ENCODE measurements around the gene HOXA13. TPM values are rescaled to one million over a fixed set of nuclear protein-coding genes. Genes with fewer than 3 reads are reported as not detected.

Gene HOXA13
- total and polyA plus RNA-seq, 10 of the 15 experiments (the other 5 are each of a cell fraction or from before 2014, with no cell fraction given) = not detected

DNA sequence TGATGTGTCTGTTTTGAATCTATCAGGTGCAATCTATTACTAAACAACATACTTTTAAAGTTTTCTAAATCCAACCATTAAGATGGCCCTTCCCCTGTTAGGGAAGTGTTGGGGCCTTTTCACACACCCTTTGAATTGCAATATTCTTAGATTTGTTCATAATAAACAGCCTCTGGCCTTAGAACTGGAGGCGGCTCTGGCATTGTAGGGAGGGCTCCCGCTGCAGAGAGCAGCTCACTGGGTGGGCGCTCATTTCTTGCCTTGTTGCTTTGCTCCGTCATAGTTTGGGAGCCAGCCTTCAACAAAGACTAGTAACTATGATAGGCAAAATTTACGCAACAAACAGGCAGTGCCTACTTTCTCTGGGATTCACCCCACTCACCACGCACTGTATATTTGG lies 21.5 kb downstream of the HOXA13 start:
- ATAC-seq (no peak), FAIRE-seq (no peak), DNase-seq (ENCODE audit: low read depth, low spot score) (no peak)
- Histone ChIP-seq H3K79me2 (ENCODE audit: control insufficient read depth, insufficient read depth, low read length) (no peaks in the 10 kb centered on the region), H2AFZ (ENCODE audit: control insufficient read depth, low read depth, low read length) (no peak overlapping the region), H3K4me2 (ENCODE audit: control insufficient read depth, insufficient read depth) (no peak overlapping the region), H4K20me1 (ENCODE audit: control insufficient read depth, insufficient read depth) (no peaks in the 10 kb centered on the region), H3K9me3 (replicated peaks; ENCODE audit: control insufficient read depth, insufficient read depth, low read length) (no peaks in the 10 kb centered on the region; the same call in 2 of the 3 replicates), H3K27me3 (replicated peaks in 1 of 2; ENCODE audit: control insufficient read depth in 2 of 2, insufficient read depth in 2 of 2, low read length in 1 of 2) (peaks cover 14 to 22% of the 10 kb centered on the region in 2 experiments), H3K36me3 (ENCODE audit: control insufficient read depth in 2 of 2, insufficient read depth in 2 of 2, low read length in 1 of 2) (no peaks in the 10 kb centered on the region), H3K4me3 (no peak overlapping the region), H3K9ac (ENCODE audit: control insufficient read depth, insufficient read depth, low read length) (no peak overlapping the region), H3K4me1 (ENCODE audit: control insufficient read depth, insufficient read depth, low read length) (no peaks in the 10 kb centered on the region), H3K27ac (ENCODE audit: control insufficient read depth, insufficient read depth) (no peak overlapping the region)
- WGBS (ENCODE audit: insufficient coverage, insufficient replicate concordance, low lambda C conversion rate, missing lambda C conversion rate) = 57% methylated on average over 6 of the region's 6 CpGs
- no TSS peak for BruUV-seq (replicated peaks)
- ChIA-PET SMC1A (ENCODE audit: uncharacterized antibody, unreplicated experiment) (no interaction called here), POLR2A (no interaction called here), CTCF (interaction anchor here (2.0 kb wide), 1 partner anchor 1284 kb away, joined by 4 read pairs; no protein-coding TSS in a partner anchor), RAD21 (ENCODE audit: unreplicated experiment) (no interaction called here)
- in situ Hi-C loops (cut with MboI) (no loop called here), intact Hi-C loops (cut with micrococcal nuclease; ENCODE audit: unreplicated experiment) (no loop called here)
- TF ChIP-seq RELA (IDR thresholded peaks at IDR 0.05; ENCODE audit: borderline replicate concordance, partially characterized antibody) (no peak), BMI1 (IDR thresholded peaks at IDR 0.05; ENCODE audit: borderline replicate concordance) (no peak), WRNIP1 (IDR thresholded peaks at IDR 0.05; ENCODE audit: borderline replicate concordance, low read depth, low read length) (no peak), KDM1A (IDR thresholded peaks at IDR 0.05; ENCODE audit: borderline replicate concordance) (no peak), ZNF274 (IDR thresholded peaks at IDR 0.05; ENCODE audit: insufficient read depth, insufficient read length) (no peak), POU2F2 (IDR thresholded peaks at IDR 0.05; ENCODE audit: borderline replicate concordance, low read depth, low read length) (no peak), SPI1 (IDR thresholded peaks at IDR 0.05; ENCODE audit: borderline replicate concordance, insufficient read depth, low read depth, low read length) (no peak), TCF3 (IDR thresholded peaks at IDR 0.05; ENCODE audit: borderline replicate concordance, insufficient read depth, low read depth, low read length) (no peak), TAF1 (IDR thresholded peaks at IDR 0.05; ENCODE audit: borderline replicate concordance, low read depth, low read length) (no peak), CEBPB (IDR thresholded peaks at IDR 0.05; ENCODE audit: borderline replicate concordance in 1 of 2, low read depth in 2 of 2, low read length in 2 of 2) (no peak), NFYB (IDR thresholded peaks at IDR 0.05; ENCODE audit: insufficient read depth, low read depth, low read length) (no peak), HCFC1 (IDR thresholded peaks at IDR 0.05; ENCODE audit: low read length) (no peak), SIN3A (IDR thresholded peaks at IDR 0.05; ENCODE audit: low read depth, low read length) (no peak), RFX5 (IDR thresholded peaks at IDR 0.05; ENCODE audit: low read depth, low read length) (no peak), IKZF2 (IDR thresholded peaks at IDR 0.05) (no peak), FOXM1 (IDR thresholded peaks at IDR 0.05; ENCODE audit: low read depth, low read length) (no peak)
- TF ChIP-seq, protein P1, sequence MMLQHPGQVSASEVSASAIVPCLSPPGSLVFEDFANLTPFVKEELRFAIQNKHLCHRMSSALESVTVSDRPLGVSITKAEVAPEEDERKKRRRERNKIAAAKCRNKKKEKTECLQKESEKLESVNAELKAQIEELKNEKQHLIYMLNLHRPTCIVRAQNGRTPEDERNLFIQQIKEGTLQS (IDR thresholded peaks at IDR 0.05; ENCODE audit: borderline replicate concordance, extremely low read depth, low read depth, low read length) = no peak
- TF ChIP-seq, protein P2, sequence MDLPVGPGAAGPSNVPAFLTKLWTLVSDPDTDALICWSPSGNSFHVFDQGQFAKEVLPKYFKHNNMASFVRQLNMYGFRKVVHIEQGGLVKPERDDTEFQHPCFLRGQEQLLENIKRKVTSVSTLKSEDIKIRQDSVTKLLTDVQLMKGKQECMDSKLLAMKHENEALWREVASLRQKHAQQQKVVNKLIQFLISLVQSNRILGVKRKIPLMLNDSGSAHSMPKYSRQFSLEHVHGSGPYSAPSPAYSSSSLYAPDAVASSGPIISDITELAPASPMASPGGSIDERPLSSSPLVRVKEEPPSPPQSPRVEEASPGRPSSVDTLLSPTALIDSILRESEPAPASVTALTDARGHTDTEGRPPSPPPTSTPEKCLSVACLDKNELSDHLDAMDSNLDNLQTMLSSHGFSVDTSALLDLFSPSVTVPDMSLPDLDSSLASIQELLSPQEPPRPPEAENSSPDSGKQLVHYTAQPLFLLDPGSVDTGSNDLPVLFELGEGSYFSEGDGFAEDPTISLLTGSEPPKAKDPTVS (IDR thresholded peaks at IDR 0.05; ENCODE audit: low read depth, low read length) = no peak
- TF ChIP-seq, protein P3, sequence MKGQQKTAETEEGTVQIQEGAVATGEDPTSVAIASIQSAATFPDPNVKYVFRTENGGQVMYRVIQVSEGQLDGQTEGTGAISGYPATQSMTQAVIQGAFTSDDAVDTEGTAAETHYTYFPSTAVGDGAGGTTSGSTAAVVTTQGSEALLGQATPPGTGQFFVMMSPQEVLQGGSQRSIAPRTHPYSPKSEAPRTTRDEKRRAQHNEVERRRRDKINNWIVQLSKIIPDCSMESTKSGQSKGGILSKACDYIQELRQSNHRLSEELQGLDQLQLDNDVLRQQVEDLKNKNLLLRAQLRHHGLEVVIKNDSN (IDR thresholded peaks at IDR 0.05; ENCODE audit: borderline replicate concordance, extremely low read length, insufficient read depth, low read depth, low read length) = no peak
